MM.1S (cell line): ENCODE results near the gene KCNB1.

ENCODE experiments used
- DNase-seq: peaks from one replicate; pipeline ENCODE4 v3.0.0-alpha.2; 2015
- H2AFZ ChIP-seq: fragments of 300-600 bp; sonication (generic); 2 replicates; pipeline ENCODE4 v1.6.0; 2016; ENCODE audit warnings: antibody characterized with exemption, low read length
- H3F3A ChIP-seq: fragments of 300-600 bp; sonication (generic); 2 replicates; pipeline ENCODE4 v1.6.1; 2016; ENCODE audit warnings: mild to moderate bottlenecking, antibody characterized with exemption, low read length, moderate library complexity, mixed read lengths; ENCODE audit not compliant: insufficient read depth
- H3K27ac ChIP-seq: fragments of 300-600 bp; sonication (generic); 2 replicates; pipeline ENCODE4 v1.5.1; 2016; ENCODE audit warnings: mild to moderate bottlenecking, low read length
- H3K27me3 ChIP-seq: fragments of 300-600 bp; sonication (generic); replicated peaks from 2 replicates; pipeline ENCODE4 v1.6.0; 2016; ENCODE audit warnings: low read length; ENCODE audit not compliant: insufficient read depth
- H3K36me3 ChIP-seq: fragments of 300-600 bp; sonication (generic); replicated peaks from 2 replicates; pipeline ENCODE4 v1.6.1; 2016; ENCODE audit warnings: mild to moderate bottlenecking, low read length, mixed read lengths; ENCODE audit not compliant: insufficient read depth
- H3K4me1 ChIP-seq: fragments of 300-600 bp; sonication (generic); 2 replicates; pipeline ENCODE4 v1.6.1; 2016; ENCODE audit warnings: low read length, mixed read lengths
- H3K4me2 ChIP-seq: fragments of 300-600 bp; sonication (generic); 2 replicates; pipeline ENCODE4 v1.6.0; 2016; ENCODE audit warnings: low read depth, low read length
- H3K4me3 ChIP-seq: fragments of 300-600 bp; sonication (generic); 2 replicates; pipeline ENCODE4 v1.5.1; 2016; ENCODE audit warnings: low read length, mixed read lengths
- H3K79me2 ChIP-seq: fragments of 300-600 bp; sonication (generic); 2 replicates; pipeline ENCODE4 v1.6.1; 2016; ENCODE audit warnings: mixed run types, low read length, mixed read lengths
- H3K9ac ChIP-seq: fragments of 300-600 bp; sonication (generic); 2 replicates; pipeline ENCODE4 v1.6.1; 2016; ENCODE audit warnings: low read length, mixed read lengths
- H3K9me2 ChIP-seq: fragments of 300-600 bp; sonication (generic); replicated peaks from 2 replicates; pipeline ENCODE4 v1.6.1; 2016; ENCODE audit warnings: mild to moderate bottlenecking, low read length, mixed read lengths; ENCODE audit not compliant: insufficient read depth
- H3K9me3 ChIP-seq: fragments of 300-600 bp; sonication (generic); replicated peaks from 2 replicates; pipeline ENCODE4 v1.6.1; 2016; ENCODE audit warnings: mild to moderate bottlenecking, low read length, mixed read lengths; ENCODE audit not compliant: insufficient read depth
- H4K20me1 ChIP-seq: fragments of 300-600 bp; sonication (generic); 2 replicates; pipeline ENCODE4 v1.6.1; 2016; ENCODE audit warnings: mild to moderate bottlenecking, low read length, moderate library complexity, mixed read lengths; ENCODE audit not compliant: insufficient read depth
- EZH2 ChIP-seq: fragments of 300-600 bp; sonication (generic); optimal IDR thresholded peaks from 2 replicates; pipeline ENCODE3; 2017; ENCODE audit warnings: low read depth, mild to moderate bottlenecking, antibody characterized with exemption, low read length, mixed read lengths
- EZH2phosphoT487 ChIP-seq: fragments of 300-600 bp; sonication (generic); IDR thresholded peaks from 2 replicates; pipeline ENCODE4 v1.6.1; 2018; ENCODE audit warnings: antibody characterized with exemption, low read length
- TF ChIP-seq, protein P1 (sequence below): fragments of 300-600 bp; sonication (generic); IDR thresholded peaks from 2 replicates; pipeline ENCODE4 v1.5.1; 2016; ENCODE audit warnings: antibody characterized with exemption, low read length, mixed read lengths

The KCNB1 gene

DNA sequence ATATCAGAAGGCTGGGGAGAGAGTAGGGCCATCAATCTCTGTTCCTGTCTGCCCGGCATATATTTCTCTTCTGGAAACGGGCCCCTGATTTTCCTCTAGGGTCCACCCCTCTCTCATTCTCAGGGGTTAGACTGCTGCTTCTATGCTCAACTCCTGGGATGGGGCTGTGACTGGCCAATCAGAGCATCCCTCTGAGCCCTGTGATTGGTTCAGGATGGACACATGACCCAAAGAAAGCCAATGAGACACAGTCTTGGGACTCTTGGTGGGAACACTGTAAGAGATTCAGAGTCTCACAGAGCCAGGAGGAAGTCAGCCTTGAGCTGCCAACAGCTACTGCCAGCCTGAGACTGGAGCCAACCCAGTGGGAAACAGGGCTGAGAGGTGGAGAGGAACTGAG lies 31.0 kb upstream of the KCNB1 start:
- Histone ChIP-seq H2AFZ (no peak overlapping the region), H3K9me3 (no peaks in the 10 kb centered on the region), H3K9me2 (no peaks in the 10 kb centered on the region), H3K4me1 (no peaks in the 10 kb centered on the region), H3K27ac (no peak overlapping the region), H4K20me1 (no peaks in the 10 kb centered on the region), H3K27me3 (peaks cover 52% of the 10 kb centered on the region), H3K9ac (no peak overlapping the region), H3K36me3 (no peaks in the 10 kb centered on the region), H3K4me2 (no peak overlapping the region), H3K79me2 (no peaks in the 10 kb centered on the region), H3F3A (no peaks in the 10 kb centered on the region), H3K4me3 (no peak overlapping the region)
- TF ChIP-seq EZH2phosphoT487: no peak
- no peak for TF ChIP-seq EZH2
- TF ChIP-seq, protein P1, sequence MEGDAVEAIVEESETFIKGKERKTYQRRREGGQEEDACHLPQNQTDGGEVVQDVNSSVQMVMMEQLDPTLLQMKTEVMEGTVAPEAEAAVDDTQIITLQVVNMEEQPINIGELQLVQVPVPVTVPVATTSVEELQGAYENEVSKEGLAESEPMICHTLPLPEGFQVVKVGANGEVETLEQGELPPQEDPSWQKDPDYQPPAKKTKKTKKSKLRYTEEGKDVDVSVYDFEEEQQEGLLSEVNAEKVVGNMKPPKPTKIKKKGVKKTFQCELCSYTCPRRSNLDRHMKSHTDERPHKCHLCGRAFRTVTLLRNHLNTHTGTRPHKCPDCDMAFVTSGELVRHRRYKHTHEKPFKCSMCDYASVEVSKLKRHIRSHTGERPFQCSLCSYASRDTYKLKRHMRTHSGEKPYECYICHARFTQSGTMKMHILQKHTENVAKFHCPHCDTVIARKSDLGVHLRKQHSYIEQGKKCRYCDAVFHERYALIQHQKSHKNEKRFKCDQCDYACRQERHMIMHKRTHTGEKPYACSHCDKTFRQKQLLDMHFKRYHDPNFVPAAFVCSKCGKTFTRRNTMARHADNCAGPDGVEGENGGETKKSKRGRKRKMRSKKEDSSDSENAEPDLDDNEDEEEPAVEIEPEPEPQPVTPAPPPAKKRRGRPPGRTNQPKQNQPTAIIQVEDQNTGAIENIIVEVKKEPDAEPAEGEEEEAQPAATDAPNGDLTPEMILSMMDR: no peak
- DNase-seq: no peak

DNA sequence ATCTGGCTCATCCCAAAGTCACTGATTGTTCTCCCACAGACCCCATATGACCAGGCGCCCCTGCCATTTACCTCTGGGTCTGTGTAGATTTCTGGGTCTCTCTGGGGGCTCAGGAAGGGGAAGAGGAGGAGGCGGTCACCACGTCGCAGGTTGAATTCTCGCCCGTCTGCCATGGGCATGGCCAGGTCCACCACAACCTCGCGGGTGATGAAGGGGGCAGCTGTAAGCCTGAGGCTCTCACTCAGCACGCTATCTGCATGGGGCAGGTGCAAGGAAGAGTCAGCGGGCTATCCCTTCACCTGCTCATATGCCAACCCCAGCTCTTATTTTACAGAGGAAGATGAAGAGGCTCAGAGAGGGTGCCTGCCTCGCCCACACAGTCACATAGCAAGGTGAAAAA lies 30.5 kb upstream of the KCNB1 start:
- H3F3A ChIP-seq: no peaks in the 10 kb centered on the region
- H3K9ac ChIP-seq: no peak overlapping the region
- TF ChIP-seq EZH2phosphoT487 (no peak), EZH2 (no peak)
- TF ChIP-seq, protein P1: no peak
- no peak overlapping the region for H2AFZ ChIP-seq
- H4K20me1 ChIP-seq: no peaks in the 10 kb centered on the region
- H3K27ac ChIP-seq: no peak overlapping the region
- no peaks in the 10 kb centered on the region for H3K9me3 ChIP-seq
- no peak for DNase-seq
- no peaks in the 10 kb centered on the region for H3K36me3 ChIP-seq
- H3K4me2 ChIP-seq: no peak overlapping the region
- H3K27me3 ChIP-seq: peaks cover 56% of the 10 kb centered on the region
- no peaks in the 10 kb centered on the region for H3K4me1 ChIP-seq
- H3K4me3 ChIP-seq: no peak overlapping the region
- H3K79me2 ChIP-seq: no peaks in the 10 kb centered on the region
- no peaks in the 10 kb centered on the region for H3K9me2 ChIP-seq

DNA sequence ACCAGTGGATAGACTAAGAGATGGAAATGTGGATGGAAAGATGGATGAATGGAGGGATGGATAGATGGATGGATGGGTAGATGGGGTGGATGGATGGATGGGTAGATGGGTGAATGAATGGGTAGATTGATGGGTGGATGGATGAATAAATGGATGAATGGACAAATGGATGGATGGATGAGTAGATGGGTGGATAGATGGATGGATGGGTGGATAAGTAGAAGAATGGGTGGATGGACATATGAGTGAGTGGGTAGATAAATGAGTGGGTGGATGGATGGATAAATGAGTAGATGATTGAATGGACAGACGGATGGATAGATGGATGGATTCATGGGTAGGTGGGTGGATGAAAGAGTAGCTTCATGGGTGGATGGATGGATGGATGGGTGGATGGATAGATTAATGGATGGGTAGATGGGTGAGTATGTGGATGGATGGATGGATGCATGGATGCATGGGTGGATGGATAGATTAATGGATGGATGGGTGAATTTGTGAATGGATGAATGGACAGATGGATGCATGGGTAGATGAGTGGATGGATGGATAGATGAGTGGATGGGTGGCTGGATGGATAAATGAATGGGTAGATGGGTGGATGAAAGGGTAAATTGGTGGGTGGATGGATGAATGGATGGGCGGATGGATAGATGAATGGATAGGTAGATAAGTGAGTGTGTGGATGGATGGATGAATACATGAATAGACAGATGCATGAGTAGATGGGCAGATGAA lies 29.5 kb upstream of the KCNB1 start:
- peaks cover 66% of the 10 kb centered on the region for H3K27me3 ChIP-seq
- H3K4me3 ChIP-seq: no peak overlapping the region
- H2AFZ ChIP-seq: no peak overlapping the region
- no peak for DNase-seq
- H3K9ac ChIP-seq: no peak overlapping the region
- no peaks in the 10 kb centered on the region for H3K36me3 ChIP-seq
- no peaks in the 10 kb centered on the region for H3K79me2 ChIP-seq
- no peak for TF ChIP-seq EZH2
- TF ChIP-seq, protein P1: no peak
- TF ChIP-seq EZH2phosphoT487: no peak
- no peak overlapping the region for H3K4me2 ChIP-seq
- no peaks in the 10 kb centered on the region for H3K4me1 ChIP-seq
- no peaks in the 10 kb centered on the region for H3F3A ChIP-seq
- H3K9me3 ChIP-seq: no peaks in the 10 kb centered on the region
- no peaks in the 10 kb centered on the region for H3K9me2 ChIP-seq
- H3K27ac ChIP-seq: no peak overlapping the region
- H4K20me1 ChIP-seq: no peaks in the 10 kb centered on the region
